Measurements from ENCODE around the gene FAM184A. TPM values are rescaled to one million over a fixed set of nuclear protein-coding genes. Genes with fewer than 3 reads are reported as not detected.

FAM184A gene
- total and polyA plus RNA-seq, 2 of the 8 experiments (the other 6 are each of a cell fraction or from before 2014, with no cell fraction given) = 6.3 to 11.3 TPM

GRCh38 chr6:119071576-119071975 lies 6.9 kb downstream of the FAM184A start (continued):
- TF ChIP-seq, protein P1, sequence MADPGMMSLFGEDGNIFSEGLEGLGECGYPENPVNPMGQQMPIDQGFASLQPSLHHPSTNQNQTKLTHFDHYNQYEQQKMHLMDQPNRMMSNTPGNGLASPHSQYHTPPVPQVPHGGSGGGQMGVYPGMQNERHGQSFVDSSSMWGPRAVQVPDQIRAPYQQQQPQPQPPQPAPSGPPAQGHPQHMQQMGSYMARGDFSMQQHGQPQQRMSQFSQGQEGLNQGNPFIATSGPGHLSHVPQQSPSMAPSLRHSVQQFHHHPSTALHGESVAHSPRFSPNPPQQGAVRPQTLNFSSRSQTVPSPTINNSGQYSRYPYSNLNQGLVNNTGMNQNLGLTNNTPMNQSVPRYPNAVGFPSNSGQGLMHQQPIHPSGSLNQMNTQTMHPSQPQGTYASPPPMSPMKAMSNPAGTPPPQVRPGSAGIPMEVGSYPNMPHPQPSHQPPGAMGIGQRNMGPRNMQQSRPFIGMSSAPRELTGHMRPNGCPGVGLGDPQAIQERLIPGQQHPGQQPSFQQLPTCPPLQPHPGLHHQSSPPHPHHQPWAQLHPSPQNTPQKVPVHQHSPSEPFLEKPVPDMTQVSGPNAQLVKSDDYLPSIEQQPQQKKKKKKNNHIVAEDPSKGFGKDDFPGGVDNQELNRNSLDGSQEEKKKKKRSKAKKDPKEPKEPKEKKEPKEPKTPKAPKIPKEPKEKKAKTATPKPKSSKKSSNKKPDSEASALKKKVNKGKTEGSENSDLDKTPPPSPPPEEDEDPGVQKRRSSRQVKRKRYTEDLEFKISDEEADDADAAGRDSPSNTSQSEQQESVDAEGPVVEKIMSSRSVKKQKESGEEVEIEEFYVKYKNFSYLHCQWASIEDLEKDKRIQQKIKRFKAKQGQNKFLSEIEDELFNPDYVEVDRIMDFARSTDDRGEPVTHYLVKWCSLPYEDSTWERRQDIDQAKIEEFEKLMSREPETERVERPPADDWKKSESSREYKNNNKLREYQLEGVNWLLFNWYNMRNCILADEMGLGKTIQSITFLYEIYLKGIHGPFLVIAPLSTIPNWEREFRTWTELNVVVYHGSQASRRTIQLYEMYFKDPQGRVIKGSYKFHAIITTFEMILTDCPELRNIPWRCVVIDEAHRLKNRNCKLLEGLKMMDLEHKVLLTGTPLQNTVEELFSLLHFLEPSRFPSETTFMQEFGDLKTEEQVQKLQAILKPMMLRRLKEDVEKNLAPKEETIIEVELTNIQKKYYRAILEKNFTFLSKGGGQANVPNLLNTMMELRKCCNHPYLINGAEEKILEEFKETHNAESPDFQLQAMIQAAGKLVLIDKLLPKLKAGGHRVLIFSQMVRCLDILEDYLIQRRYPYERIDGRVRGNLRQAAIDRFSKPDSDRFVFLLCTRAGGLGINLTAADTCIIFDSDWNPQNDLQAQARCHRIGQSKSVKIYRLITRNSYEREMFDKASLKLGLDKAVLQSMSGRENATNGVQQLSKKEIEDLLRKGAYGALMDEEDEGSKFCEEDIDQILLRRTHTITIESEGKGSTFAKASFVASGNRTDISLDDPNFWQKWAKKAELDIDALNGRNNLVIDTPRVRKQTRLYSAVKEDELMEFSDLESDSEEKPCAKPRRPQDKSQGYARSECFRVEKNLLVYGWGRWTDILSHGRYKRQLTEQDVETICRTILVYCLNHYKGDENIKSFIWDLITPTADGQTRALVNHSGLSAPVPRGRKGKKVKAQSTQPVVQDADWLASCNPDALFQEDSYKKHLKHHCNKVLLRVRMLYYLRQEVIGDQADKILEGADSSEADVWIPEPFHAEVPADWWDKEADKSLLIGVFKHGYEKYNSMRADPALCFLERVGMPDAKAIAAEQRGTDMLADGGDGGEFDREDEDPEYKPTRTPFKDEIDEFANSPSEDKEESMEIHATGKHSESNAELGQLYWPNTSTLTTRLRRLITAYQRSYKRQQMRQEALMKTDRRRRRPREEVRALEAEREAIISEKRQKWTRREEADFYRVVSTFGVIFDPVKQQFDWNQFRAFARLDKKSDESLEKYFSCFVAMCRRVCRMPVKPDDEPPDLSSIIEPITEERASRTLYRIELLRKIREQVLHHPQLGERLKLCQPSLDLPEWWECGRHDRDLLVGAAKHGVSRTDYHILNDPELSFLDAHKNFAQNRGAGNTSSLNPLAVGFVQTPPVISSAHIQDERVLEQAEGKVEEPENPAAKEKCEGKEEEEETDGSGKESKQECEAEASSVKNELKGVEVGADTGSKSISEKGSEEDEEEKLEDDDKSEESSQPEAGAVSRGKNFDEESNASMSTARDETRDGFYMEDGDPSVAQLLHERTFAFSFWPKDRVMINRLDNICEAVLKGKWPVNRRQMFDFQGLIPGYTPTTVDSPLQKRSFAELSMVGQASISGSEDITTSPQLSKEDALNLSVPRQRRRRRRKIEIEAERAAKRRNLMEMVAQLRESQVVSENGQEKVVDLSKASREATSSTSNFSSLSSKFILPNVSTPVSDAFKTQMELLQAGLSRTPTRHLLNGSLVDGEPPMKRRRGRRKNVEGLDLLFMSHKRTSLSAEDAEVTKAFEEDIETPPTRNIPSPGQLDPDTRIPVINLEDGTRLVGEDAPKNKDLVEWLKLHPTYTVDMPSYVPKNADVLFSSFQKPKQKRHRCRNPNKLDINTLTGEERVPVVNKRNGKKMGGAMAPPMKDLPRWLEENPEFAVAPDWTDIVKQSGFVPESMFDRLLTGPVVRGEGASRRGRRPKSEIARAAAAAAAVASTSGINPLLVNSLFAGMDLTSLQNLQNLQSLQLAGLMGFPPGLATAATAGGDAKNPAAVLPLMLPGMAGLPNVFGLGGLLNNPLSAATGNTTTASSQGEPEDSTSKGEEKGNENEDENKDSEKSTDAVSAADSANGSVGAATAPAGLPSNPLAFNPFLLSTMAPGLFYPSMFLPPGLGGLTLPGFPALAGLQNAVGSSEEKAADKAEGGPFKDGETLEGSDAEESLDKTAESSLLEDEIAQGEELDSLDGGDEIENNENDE (IDR thresholded peaks at IDR 0.05; ENCODE audit: insufficient replicate concordance, low read length) = no peak
- TF ChIP-seq MAX (IDR thresholded peaks at IDR 0.05) (no peak), ZNF274 (IDR thresholded peaks at IDR 0.05; ENCODE audit: borderline replicate concordance, extremely low read depth, low read length) (no peak), SIN3A (conservative IDR thresholded peaks at IDR 0.05 in 1 of 2, IDR thresholded peaks at IDR 0.05 in 1 of 2; ENCODE audit: low read depth in 1 of 2, low read length in 2 of 2) (no peak), TBP (IDR thresholded peaks at IDR 0.05; ENCODE audit: low read depth, low read length) (no peak), EP300 (IDR thresholded peaks at IDR 0.05; ENCODE audit: borderline replicate concordance in 1 of 2, low read depth in 2 of 2, low read length in 2 of 2) (no peak), JUND (IDR thresholded peaks at IDR 0.05; ENCODE audit: low read length) (no peak), RFX5 (IDR thresholded peaks at IDR 0.05; ENCODE audit: borderline replicate concordance, low read depth, low read length) (no peak)
- TF ChIP-seq, protein P2, sequence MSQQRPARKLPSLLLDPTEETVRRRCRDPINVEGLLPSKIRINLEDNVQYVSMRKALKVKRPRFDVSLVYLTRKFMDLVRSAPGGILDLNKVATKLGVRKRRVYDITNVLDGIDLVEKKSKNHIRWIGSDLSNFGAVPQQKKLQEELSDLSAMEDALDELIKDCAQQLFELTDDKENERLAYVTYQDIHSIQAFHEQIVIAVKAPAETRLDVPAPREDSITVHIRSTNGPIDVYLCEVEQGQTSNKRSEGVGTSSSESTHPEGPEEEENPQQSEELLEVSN (IDR thresholded peaks at IDR 0.05) = no peak
